HG03135 (cell line): Measurements from ENCODE around the gene EID3.
"Not testable (repeated sequence)": the region's sequence is repeated elsewhere in the genome, so short reads cannot be mapped to it uniquely, and the experiment has no call there.

Experiments
- ATAC-seq: cut with Tn5 transposase; IDR thresholded peaks from one replicate; pipeline ENCODE4 v1.9.1; 2021; ENCODE audit warnings: mild to moderate bottlenecking, moderate library complexity; ENCODE audit not compliant: unreplicated experiment

The EID3 gene

DNA sequence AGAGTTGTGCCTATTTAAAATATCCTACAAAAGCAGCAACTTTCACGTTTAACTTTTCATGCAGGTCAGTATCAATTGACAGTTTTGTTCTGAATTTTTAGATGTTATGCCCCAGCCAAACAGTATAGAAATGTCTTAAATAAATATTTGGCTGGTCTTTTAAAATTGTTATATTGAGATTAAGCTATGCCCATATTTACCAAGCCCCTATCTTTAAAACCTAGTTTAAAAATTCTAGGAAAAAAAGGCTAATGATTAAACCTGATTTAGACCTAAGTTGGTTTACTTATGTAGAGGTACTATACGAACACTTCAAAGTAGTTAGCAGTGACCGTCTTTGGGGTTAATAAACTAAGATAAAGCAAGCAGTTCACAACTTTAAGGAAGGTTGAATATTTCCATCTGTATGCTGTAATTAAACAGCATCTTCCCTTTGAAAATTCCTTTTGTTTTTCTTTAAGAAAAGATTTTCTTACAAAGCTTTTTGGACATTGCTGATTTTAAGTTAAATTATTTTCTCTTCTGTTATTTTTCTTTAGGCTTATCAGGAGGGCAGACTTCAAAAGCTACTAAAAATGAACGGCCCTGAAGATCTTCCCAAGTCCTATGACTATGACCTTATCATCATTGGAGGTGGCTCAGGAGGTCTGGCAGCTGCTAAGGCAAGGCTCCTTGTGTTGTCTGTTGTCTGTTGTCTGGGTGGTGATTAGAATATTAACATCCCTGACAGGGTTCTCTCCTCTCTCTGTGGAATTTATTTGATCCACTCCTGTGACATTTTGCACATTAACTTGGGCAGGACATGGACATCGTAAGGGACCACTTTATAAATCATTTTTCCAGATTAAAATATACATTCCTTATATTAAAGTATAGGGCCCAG, 7.5 kb downstream of the EID3 start:
- no peak for ATAC-seq

DNA sequence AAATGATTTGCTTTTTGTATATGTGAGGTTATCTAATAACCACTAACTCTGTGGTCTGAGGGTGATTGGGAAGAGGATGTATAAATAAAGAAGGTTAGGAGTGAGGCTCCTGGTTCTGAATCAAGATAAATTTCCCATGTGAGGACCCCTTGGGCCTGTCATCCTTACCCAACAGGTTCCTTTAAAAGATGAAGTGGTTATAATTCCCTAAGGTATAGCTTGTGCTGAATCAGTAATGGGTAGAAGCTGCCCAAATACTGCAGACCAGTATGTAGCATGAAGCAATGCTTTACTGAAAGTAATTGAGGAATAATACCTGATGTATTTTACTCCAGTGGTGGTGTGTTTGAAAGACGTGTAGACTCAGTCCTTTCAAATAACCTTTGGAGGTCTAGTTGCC, 8.7 kb downstream of the EID3 start:
- ATAC-seq, result no peak

DNA sequence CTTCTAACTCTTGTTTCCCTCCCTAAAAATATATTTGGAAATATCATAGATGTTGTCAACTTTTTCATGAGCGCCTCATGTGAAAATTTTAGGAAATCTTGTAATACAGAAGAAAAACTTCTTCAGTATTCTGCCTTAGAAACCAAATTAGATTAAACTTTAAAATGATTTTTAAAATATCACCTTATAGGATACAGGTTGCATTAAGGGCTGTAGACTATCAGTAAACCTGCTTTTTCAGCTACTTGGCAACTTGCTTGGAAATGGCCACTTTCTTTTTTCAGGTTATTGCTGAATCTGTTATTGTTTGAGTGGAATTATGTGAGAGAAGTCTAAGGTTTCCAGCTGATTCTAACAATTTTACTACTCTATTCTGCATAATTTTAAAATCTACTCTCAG, 9.1 kb downstream of the EID3 start:
- no peak for ATAC-seq

DNA sequence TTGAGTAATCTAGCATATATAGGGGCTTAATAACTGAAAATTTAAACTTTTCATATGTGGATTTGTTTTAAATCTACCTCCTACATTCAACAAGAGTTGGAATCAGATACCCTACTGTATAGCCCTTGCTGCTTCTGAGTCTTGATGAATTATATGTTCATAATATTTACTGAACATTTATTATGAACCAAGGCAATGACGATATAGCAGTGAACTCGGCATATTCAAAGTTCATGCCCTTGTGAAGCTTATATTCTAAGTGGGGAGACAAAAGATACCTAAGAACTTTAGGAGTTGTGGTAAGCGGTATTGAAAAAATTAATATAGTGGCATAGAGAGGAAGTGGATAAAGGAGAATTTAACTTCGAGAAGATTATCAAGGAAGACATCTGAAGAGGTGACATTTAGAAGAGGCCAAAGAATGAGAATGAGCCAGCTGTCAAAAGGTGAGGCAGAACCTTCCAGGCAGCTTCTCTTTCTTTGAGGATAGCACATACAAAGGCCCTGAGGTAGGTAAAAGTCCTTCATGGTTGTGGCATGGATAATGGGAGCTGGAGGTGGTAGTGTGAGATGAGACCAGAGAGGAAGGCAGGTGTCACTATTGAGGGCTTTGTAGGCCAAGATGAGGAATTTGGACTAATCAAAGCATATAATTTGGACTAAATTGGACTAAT, 10.2 kb downstream of the EID3 start:
- no peak for ATAC-seq

DNA sequence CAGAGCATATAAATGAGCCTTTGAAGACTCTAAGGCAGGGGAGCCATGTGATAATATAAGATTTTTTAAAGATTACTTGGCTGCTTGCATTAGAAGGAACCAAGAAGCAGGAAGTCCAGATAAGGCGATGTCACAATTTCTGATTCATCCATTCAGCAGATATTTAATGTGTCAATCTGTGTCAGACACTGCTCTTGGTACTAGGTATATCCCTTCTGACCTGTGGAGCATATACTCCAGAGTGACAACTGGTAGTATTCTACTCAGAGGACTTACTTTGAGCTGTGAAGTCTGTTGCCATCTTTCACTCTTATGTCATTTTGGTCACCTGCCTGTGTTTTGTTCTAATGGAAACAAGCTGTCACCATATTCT, 10.7 kb downstream of the EID3 start:
- ATAC-seq, result no peak

DNA sequence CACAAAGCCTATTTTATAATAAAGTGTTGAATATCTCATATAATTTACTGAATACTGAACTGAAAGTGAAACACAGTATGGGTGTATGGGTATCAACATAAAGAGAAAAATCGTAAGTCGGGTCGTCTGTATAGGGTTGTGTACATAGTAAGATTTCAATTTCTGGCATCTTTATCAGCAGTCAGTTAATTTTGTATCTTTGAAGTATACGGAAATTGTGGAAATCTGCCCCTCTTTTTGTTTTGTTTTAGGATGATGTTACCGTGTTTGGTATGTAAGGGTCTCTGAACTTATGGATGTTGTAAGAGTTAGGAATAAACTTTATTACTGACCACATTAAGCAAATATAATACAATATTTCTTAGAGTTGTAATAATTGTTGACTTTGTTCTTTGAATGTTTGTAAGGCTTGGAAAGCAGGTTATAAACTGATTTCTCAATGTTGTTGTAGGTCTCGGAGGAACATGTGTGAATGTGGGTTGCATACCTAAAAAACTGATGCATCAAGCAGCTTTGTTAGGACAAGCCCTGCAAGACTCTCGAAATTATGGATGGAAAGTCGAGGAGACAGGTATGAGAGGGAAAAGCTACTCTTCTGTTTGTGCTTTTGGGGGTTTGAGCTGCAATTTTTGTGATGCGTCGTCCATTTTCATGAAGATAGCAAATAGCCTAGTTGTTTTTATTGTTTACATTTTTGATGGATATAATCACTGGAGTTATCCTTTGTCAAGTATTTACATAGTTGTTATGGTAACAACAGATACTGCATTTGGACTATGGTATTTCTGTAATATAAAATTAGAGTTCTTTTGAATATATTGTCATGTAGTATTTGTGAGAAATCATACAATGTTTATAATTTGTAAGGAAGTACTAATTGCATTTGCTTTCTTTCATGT, 12.0 kb downstream of the EID3 start:
- ATAC-seq, result no peak

DNA sequence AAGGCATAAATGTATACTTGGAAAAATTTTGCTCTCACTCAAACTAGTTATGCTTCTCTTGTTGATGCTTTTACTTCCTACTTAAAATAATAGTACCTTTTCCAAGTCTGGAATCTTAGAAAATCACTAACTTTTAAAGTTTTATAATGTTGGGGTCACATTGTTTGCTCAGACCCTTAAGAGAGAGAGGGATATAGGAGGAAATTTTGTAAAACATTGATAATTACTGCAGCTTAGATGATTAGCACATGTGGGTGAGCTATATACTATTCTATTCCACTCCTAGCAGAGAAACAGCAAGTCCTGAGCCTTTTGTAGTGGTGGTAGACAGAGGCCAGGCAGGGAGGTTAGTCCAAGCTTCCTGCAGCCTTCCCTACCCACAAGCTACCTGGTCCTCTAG, 13.4 kb downstream of the EID3 start:
- no peak for ATAC-seq

DNA sequence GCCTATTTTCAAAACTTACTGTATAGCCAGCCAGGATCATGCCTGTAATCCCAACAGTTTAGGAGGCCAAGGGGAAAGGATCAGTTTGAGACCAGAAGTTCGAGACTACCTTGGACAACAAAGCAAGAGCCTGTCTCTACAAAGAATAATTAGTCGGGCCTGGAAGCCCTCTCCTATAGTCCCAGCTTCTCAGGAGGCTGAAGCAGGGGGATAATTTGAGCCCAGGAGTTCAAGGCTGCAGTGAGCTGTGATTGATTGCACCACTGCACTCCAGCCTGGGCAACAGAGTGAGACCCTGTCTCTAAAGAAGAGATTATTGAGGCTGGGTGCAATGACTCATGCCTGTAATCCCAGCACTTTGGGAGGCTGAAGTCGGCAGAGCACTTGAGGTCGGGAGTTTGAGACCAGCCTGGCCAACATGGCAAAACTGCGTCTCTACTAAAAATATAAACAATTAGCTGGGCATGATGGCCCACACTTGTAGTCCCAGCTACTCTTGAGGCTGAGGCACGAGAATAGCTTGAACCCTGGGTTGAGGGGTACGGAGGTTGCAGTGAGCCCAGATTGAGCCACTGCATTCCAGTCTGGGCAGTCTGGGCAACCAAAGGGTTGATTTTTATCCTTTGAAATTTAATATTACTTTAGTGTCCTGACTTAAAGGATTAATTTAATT, 14.1 kb downstream of the EID3 start:
- ATAC-seq, result no peak

DNA sequence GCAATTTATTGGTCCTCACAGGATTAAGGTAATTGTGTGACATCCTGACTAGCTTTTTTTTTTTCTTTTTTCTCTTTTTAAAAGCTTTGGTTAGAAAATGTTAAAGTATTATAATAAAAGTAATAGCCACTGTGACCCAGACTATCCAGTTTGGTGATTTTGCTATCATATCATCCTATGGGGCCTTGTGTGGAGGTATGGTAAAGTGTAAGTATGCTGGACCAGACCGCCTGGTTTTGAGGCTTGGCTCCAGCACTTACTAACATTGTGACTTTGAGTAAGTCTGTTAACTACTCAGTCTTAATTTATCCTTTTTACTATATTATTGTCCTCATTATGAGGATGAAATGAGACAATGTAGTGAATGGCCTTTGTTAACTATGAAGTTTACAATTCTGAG, 15.5 kb downstream of the EID3 start:
- ATAC-seq, result no peak

DNA sequence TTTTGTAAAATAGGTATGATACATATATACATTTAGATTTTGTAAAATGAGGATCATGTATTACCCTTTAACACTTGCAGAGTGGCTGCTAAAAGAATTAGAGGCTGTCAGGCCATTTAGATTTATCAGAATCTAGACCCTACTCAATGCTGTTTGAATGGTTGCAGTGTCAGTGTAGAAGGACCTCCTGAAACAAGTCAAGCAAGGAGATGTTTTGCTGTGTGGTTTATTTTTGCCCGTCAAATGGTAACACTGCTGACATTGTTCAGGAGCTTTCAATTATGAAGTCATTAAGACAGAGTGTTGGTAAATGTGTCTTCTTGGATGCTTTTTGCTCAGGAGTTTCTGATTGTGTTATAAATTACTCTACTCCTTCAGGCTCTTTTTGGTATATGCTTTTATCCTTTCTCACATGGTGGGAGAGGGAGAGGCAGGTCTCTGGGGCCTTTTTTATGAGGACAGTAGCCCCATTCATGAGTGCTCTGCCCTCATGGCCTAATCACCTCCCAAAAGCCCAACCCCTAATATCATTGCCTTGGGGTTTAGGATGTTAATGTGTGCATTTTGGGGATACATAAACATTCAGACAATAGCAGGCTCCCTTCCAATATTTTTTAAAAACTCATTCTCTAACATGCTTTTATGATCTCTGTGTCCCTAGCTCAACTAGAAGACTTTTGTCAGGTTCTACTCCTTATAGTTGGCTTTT, 16.5 kb downstream of the EID3 start:
- no peak for ATAC-seq

DNA sequence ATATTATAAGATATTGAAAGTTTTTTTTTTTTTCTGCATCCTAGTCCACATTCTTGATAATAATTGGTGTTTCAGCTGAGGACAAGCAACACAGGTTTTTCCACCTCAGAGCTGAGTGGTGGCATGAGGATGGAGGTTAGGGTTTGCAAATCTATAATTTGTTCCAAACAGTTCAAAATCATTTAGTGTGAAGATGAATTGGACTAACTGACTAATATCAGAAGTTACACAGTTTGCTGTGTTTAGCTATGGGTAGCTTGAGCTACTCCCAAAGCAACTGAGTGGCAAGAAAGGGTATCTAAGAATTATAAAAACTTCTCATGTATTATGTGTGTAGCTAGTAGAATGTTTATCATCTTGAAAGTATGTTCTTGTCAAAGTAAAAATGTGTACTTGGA, 17.1 kb downstream of the EID3 start:
- no peak for ATAC-seq

DNA sequence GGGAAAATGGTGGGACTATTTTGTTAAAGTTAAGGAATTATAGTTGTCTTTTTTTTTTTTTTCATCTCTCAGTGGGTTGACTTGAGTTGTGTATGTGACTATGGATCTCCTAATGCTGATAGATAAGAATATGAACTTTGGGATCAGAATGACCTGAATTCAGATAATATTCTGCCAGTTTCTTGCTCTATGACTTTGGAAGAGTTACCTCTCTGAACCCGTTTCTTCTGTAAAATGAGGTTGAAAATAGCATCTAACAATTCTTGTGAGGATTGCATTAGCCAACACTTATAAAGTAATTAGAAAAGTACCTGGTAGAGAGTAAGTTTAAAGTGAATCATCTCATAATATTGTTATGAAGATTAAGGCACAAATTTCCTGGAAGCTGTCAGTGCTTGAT, 18.4 kb downstream of the EID3 start:
- no peak for ATAC-seq

DNA sequence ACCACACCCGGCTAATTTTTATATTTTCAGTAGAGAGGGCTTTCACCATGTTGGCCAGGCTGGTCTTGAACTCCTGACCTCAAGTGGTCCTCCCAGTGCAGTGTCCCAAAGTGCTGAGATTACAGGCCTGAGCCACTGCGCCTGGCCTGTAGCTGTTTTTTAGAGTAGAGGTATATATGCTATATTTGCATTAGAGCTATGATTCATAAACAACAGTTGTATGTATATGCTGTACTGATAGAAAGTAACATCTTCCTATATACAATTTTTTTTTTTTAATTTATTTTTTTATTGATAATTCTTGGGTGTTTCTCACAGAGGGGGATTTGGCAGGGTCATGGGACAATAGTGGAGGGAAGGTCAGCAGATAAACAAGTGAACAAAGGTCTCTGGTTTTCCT, 19.0 kb downstream of the EID3 start:
- ATAC-seq, result not testable (repeated sequence)

DNA sequence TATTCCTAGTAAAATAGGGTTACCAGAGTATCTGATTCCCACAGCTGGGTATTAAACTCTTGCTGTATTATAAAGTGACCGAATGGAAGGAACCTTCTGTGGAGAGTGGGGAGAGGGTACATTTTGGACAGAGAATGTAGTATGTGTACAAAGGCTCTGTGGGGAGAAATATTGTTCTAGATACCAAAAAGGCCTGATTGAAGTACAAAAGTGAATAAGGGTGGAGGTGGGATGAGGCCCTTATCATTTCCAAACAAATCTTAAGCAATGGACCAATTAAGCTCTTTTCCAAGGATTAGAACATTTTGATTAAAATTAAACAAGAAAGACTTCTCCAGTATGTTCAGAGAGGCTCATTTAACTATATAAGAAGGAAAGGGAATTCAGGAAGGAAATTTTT, 20.4 kb downstream of the EID3 start:
- ATAC-seq, result no peak

DNA sequence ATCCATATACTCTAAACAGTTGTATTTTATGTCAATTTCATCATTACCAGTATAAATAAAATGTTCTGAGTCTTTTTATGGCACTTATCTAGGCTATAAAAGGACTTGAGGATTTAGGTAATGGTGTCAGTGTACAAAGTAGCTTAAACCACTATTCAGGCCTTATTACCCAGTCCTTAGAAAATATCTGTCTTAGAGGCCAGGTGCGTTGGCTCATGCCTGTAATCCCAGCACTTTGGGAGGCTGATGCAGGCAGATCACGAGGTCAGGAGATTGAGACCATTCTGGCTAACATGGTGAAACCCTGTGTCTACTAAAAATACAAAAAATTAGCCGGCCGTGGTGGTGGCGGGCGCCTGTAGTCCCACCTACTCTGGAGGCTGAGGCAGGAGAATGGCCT, 24.7 kb downstream of the EID3 start:
- ATAC-seq, result not testable (repeated sequence)

DNA sequence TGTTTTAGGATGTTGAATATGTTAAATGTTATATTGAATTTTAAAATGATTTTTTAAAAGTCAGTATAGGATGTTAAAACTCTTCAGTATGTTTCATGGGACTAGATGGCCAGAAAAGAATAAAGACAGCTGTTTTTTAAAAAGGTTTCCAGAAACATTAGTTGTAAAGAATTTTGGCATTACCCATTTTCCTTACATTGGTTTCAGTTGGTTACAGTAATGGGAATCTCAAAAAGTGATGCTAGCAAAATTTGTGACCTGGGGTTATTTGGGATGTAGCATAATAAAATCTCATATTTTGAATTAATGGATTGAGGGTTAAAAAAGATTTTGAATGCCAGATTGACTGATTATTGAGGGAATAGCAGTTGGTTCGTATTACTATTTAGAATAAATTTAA, 25.3 kb downstream of the EID3 start:
- ATAC-seq, result no peak

DNA sequence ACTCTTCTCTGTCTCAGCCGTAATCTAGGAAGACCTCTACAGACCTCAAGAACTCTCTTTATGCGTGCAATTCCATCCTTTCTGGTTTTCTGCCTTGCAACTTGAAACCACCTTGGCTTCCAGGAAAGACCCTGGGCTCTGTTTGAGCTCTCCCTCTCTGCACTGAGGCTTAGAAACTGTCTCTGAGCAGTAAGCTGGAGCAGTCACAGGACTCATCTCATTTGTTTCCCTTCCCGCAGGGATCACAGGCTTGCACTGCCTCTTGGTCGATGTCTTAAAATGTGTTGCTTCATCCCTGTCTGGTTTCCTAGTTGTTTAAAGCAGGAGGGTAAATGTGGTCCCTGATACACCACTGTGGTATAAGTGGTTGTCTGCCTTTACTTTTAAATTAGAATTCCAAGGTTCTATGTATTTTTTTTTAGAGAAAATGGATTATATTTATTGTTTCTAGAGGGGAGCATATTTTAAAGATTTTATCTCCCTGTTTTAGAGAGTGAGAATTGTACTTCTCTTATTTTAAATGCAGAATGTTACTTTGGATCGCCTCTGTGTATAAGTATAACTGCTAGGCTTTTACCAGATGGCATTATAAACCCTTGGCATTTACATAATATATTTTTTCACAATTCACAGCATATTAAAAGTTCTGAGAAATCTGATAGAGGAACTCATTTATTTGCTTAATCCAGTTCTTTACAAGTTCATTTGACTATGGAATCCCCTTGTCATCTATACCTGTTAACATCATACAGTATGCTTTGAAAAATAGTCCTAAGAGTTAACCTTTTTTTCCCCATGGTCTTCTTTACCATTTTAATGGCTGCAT, 26.4 kb downstream of the EID3 start:
- ATAC-seq, result no peak

DNA sequence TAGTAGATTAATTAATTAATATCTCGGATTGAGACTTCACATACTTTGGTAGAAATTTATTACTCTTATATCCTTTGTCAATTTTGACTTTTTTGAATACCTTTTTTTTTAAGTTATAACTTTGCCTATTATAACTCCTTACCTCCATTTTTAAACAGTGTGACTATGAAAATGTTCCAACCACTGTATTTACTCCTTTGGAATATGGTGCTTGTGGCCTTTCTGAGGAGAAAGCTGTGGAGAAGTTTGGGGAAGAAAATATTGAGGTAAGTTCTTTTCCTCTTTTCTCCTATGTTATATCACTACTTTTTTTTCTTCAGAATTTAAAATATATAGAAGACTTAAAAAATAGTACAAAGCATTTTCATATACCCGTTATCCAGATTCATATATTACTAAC, 27.8 kb downstream of the EID3 start:
- ATAC-seq, result no peak

DNA sequence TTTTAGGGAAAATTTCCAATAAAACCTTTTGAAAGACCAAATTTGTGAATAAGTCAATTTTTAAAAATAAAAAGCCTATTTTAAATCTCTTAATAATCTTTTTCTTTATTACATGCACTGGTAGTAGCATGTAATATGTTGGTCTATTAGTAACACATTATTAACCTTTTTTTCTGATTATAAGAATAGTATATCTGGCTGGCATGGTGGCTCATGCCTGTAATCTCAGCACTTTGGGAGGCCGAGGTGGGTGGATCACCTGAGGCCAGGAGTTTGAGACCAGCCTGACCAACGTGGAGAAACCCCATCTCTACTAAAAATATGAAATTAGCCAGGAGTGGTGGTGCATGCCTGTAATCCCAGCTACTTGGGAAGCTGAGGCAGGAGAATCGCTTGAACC, 28.7 kb downstream of the EID3 start:
- not testable (repeated sequence) for ATAC-seq
